Renal cortex interstitium (tissue), 11 donors: ENCODE data around the gene NOC4L. TPM values are rescaled to one million over a fixed set of nuclear protein-coding genes. Genes with fewer than 3 reads are reported as not detected.

Experiments used
- DNase-seq, 11 donors: peaks; one replicate each; pipeline ENCODE4 v3.0.0-alpha.2; 2013; ENCODE audit warnings: low read depth in 9 of 11, low spot score in 4 of 11; ENCODE audit errors: extremely low read depth in 1 of 11
- polyA plus RNA-seq, 3 donors: library from polyadenylated mRNA; unstranded; fragments of 120-200 nt; gene quantifications; one replicate each; pipeline ENCODE4 v1.2.1, GENCODE V29; 2013; ENCODE audit not compliant: insufficient read length in 3 of 3

The NOC4L gene
- polyA plus RNA-seq, 3 donors, result 12.5 to 21.0 (median 18.7) TPM

DNA sequence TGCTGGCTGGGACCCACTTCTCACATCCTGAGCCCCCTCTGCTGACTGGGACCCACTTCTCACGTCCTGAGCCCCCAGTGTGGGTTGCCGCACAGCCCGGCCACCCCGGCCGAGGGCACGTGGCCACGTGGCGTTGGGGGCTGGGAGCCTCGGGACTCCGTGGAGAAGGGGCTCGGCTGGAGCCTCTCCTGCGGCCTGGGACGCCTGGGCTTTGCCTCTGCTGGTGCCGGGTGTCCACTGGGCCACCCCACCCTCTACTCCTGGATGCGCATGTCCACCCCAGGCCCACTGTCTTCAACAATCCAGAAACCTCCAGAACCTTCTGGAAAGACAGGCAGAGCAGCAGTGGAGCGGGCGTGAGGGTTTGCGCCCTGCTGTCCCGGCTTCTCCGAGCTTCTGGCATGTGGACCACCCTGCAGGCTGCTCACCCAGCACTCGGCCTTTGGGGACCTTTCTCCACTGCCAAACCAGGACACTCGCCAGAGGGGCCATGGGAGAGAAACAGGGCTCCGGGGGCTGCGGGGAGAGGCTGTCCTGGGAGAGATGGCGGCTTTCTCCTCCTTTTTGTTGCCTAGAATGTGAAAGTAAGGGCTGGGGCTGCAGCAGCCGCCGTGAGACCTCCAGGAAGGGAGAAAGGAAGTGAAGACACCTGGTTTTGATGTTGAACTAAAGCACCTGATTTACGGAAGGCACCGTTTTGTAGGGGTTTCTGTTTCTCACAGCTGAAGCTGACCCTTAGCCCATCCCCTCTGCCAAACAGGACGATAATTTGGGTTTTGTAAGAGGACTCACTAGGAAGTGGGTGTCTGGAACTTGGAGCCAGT is 30.0 kb downstream of the NOC4L start:
- DNase-seq, result no peak

DNA sequence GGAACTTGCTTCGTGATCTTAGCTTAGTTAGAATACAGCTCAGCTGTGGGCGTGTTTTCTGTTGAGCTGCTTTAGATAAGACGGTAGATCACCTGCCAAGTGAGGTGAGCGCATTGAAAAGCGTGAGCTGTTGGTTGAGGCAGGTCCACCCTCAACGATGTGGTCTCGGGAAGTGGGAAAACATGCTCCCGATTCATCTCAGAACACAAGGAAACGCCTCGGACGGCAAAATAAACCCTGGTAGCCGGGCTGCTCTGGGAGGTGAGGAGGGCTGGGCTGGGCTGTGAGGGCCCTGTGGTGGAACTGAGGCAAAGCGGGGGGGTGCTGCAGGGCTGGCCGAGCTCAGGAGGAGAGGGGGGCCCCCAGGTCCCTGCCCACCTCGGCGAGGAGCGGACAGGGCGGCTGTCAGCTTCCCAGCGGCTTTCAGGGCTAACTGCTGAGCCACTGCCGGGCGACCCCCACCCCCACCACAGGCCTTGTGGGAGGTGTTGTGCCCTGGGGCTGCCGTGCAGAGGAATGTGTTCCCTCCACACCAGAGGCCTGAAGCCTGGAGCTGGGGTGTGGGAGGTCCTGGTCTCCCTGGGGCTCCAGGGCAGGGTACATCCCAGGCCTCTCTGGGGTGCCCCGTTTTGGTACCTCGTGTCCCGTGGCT is 30.7 kb downstream of the NOC4L start:
- DNase-seq, result no peak

DNA sequence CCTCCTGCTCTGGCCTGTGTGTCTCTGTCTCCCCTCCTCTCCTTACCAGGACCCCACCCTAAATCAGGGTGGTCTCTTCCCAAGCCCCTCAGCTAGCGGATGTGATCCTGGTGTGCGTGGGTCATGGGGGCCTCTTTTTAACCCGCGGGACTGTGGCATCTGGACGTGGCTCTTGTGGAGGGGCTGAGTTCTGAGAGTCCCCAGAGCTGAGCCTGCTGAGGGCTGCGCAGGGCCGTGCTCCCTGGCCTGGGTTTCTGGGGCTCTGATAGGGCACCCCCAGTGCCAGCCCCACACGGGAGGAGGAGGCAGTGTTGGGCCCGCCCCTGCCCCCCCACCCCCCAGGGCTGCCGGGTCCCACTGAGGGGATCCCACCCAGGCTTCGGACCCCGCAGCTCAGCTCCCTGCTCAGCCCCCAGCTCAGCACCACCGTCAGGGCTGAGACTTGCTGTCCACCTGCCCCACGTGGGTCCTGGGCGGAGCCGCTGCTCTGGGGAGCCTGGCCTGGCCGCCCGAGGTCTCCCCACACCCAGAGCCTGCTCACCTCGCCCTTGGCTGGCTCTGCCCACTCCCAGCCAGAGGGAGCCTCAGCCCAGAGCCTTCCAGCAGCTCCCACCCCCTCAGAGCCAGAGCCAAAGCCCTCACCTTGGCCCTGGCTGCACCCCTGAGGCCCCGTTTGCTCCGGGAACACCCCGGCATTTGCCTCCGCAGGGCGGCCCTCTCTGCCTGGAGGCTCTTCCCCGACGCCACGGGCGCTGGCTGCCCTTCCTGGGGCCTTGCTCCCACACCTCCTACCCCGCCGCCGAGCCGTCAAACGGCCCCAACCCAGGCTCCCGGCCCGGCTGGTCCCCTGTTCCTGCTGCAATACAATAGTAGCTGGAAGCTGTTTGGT is 31.5 kb downstream of the NOC4L start:
- no peak for DNase-seq

DNA sequence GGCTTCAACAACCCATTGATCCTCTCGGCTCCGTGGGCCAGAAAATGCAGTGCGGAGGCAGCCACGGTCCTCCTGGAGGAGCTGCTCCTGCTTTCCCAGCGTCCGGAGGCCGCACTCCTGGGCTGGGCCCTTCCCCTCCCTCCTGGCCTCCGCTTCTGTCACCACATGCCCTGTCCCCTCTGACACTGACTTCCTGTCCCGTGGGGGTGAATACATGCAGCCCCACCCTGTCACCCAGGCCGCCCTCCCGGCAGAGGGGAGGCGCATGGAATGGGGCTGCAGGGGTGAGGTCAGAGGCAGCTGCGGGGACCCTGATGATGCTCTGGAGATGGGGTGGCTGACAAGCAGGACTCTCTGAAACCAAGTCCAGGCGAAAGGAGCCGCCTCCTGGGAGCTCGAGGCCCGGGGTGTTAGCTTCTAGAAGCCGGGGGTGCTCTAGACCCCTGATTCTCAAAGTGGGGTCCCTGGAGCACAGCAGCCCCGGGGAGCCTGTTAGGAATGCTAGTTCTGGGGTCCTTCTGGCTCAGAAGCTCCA is 32.2 kb downstream of the NOC4L start:
- no peak for DNase-seq

DNA sequence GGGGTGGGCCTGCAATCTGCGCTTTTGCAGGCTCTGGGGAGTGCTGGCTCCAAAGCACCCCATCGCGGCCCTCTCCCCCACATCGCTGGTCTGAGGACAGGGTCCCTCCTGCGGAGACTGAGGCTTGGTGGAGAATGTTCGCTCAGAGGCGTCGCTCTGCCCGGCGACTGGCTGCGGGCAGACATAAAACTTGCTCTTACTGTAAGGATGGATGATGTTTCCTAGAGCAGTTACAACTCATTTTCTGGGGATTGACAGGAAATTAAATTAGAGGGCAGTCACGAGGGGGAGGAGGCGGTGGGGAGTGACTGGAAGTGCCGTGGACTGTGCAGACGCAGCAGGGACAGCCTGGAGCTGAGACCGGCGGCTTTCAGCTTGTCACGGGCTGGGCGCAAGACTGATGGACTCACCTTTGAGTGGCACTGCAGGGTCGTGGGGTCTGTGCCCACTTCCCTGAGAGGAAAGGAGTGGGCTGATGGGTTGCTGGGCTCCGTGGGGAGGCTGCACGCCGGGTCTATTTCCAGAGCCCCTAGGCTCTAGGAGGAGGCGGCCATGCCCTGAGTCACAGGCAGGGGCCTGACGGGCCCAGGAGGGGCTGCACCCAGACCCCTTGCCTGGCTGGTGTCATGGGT is 32.8 kb downstream of the NOC4L start:
- DNase-seq, result no peak

DNA sequence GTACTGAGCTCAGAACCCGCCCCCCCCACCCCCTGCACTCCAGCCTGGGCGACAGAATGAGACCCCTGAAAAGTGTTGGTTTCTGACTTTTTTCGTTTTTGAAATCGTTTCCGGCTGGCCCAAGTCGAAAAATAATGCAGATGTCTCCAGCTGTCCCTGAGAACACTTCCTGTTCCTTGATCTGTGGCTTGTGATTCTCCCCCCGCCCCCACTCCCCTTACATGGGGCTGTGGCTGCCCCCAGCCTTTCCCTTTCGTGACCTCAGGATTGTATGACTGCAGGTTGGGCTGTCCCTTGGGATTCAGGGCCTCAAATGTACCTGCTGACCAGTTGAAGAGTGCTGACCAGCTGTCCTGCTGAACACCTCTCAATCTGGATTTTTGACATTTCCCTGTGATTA is 34.1 kb downstream of the NOC4L start:
- DNase-seq, result peak in 1 of 11 donors; percentile 59

DNA sequence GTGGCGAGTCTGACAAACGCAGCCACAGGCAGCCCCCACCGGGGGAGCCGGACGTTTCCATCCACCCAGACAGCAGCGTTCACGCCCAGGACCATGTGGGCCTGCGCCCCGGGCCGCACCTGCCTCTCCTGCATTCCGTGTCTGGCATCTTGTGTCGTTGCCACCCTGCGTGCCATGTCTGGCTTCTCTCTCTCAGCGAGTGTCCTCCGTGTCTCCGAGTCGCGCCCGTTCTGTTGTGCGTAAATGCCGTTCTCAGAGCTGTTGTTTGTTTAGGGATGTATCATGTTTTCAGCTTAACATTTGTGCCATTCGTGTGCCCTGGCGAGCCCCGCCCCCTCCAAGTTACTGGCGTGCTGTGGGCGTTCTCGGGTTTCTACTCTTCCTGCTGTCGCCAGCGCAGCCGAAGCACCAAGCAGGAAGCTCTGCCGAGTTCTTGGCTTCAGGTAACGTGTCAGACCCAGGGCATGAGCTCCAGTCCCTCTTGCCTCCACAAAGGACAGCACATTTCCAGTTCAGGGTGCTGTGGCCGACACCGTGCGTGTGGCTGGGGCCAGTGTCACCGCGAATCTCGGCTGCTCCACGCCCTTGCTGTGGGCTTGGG is 34.6 kb downstream of the NOC4L start:
- no peak for DNase-seq

DNA sequence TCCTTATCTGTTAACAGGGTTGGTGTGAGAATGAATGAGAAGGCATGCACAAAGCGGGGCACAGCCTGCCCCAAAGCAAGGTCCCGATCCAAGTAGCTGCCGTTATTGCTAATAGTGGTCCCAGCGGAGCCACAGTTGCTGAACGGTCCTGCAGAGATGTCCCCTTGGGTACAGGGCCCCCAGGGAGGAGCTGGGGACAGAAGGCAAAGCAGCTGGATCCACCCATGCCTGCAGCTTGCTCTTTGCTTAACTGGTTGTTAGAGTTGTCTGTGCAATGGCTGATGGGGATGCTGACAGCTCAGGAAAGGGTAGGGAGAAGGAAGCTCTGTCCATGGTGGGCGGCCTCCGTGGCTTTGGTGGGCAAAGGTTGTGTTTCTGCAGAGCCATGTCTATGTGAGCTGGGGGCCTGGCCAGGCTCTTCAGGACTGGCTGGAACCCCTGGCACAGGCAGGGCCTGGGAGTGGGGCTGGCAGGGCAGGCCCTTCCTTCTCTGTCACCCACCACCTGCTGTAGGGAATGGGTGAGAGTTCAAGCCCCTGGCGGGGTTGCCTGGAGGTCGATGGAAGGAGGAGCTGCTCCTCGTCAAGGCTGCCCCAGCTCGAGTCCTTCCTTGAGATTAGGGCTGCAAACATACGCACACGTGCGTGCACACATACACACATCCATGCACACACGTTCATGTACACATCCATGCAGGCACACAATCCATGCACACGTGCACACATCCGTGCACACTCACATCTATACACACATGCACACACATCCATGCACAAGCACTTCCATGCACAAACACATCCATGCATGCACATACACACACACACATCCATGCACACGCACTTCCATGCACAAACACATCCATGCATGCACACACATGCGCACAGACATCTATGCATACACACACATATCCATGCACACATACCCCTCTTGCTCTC is 35.4 kb downstream of the NOC4L start:
- DNase-seq, result no peak

DNA sequence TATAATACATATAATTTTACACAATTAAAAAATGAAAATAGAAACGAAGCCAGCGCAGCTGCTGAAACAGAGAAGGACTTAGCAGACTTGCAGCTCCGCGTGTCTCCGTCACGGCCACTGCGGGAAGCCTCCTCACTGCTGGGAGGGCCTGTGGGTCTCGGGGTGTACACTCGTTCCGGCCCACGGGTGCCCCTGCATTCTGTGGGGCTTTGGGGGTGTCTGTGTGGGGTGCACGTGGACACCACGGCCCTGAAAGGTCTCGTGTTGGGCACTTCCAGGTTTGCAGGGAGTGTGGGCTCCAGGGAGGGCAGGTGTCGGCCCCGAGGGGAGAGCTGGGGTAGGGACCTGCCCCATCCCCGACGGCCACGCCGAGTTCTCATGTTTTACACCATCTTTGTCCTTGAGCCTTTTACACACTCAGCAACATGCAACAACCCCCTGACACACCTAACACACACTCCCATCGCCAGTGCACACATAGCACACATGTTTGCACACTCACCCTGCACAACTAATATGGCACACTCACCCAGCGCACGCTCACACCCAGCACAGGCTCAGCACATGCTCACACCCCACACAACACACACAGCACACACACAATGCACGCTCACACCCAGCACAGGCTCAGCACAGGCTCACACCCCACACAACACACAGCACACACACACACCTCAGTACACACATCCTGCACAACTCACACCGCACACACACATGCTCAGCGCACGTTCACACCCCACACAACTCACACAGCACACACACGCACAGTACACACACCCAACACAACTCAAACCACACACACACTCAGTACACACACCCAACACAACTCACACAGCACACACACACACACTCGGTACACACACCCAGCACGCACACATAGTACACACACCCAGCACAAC is 36.6 kb downstream of the NOC4L start:
- no peak for DNase-seq

DNA sequence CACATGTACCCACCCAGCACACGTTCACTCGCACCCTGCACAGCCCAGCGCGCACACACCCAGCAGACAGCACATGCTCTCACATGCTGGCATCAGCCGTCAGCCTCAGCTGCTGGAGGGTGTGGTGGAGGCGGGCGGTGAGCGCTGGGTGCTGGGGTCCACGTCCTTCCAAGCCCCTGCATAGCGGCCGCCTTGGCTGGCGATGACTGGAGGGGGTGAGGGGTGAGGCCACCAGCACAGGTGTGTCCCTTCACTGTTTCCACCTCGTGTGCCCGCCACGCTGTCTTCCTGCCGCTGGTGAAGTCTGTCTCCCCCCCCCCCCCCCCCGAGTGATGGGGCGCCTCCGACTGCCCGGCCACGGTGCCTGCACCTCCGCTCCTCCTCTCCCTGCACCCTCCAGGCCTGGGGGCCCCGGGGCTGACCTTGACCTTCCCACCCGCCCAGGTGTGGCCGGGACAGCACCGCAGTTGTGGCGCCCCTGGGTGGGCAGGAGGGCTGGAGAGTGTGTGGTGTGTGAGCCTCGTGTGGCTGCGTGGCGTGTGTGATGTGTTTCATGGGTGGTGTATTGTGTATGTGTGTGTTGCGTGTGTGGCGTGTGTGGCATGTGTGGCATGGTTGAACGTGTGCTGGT is 37.4 kb downstream of the NOC4L start:
- no peak for DNase-seq

DNA sequence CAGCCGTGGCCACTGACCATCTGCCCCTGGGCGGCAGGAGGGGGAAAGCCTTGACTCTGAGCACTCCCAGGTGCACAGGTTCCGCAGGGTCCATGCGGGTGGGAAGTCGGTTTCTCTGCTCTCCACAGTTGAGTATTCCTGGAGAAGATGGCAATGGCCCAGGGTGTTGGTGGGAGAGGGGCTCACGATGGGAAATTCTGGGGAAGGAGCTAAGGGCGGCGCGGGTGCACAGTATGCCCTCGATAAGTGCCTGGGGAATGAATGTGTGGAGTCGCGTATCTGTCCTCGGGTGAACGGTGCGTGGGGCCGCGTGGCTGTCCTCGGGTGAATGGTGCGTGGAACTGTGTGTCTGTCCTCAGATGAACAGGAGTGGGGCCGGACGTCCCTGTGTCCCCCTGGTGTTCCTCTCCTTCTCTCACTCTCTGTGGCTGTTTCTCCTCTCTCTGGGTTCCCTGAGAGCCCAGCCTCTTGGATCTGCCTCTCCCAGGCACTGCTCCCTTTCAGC is 38.0 kb downstream of the NOC4L start:
- no peak for DNase-seq

DNA sequence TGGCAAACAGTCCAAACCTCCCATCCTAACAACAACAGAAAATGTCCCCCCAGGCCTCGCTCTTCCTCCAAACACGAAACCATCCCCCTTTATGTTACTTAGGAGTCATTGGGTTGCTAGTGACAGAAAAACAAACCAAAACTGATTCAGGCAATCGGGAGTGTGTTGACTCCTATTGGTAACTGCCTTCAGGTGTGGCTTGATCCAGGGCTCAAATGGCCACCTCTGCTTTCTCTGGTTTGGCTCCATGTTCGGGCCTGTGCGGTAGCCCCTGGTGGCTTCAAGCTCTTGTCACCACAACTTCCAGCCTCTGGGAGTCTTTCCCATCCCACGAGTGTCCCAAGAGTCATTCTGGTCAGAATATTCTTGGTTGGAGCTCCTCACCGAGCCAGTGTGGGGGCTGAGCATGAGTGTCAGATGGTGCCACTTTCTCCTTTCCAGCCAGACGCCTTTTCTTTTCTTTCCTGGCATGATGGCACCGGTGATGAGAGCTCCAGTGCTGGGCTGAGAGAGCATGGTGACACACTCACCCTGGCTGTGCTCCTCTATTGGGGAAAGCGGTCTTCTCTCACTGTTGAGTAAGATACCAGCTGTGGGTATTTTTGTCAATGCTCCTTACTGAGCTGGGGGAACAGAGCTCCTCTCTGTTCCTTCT is 38.6 kb downstream of the NOC4L start:
- no peak for DNase-seq

DNA sequence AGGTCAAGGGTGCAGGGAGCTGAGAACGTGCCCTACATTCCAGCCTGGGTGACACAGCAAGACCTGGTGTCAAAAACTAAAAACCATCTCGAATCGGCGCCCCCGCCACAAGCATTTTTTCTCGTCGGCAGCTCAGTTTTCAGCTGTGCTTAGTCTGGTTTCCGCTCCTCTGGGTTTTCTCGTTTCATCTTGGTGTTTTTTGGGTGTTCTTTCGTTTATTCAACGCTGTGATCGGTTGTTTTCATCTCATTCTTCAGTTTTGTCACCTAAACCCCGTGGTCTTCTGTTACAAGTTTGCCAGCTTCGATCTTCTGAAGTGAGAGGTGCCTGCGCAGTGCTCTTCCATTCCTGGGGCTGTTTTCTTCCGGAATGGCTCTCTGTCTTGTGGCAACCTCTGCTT is 41.4 kb downstream of the NOC4L start:
- no peak for DNase-seq

DNA sequence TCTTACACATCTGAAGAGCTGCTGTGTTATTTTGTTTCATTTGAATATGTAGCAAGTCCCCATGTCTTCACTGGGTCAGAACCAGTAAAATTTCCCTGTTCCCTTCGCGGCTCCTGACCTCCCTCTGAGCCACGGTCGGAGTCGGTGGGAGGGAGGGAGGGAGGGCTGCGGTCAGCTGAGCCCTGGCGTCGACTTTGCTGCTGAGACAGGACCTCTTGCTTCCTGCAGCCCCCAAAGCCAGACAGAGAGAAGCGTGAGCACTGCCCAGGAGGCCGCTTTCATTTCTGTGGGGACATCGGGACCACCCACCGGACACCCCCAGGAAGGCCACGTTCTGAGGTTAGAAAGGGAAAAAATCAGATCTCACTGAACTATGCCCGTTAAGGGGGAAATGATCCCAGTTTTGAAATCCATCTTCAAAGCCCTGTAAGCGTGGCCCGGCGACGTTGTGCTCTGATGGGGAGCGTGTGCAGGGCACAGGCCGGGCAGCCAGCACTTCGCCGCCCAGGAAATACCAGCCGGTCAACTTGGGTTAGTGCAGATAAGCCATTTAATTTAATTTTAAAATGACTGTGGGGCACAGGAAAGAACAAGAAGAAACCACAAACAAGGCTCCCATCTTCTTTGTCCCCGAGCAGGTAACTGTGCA is 42.1 kb downstream of the NOC4L start:
- DNase-seq, result no peak
